LNCAP (cell line): ENCODE results near the gene ZBTB16.

Source experiments
- CTCF ChIP-seq: fragments of 450-650 bp; IDR thresholded peaks from 2 replicates; pipeline ENCODE4 v1.5.1; 2017; ENCODE audit warnings: mild to moderate bottlenecking

Gene ZBTB16

DNA sequence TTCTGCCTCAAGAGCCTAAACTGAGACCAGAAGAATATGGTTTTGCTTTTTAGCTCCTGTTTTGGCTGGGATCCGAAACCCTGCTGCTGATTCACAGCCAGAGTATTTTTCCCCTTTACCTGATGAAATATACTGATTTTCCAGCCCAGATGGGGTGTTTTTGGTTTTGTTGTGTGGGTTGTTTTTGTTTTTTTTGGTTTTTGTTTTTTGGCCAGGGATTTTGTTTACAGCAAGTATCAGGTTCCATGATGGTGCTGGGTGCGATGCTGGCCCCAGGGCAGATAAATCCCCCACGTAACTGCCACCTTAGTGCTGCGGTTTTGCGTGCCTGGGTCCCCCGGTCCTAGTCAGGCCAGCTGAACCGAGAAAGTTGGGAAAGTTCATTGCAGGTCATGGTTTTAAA lies 103.7 kb downstream of the ZBTB16 start:
- TF ChIP-seq CTCF = no peak

- no peak for TF ChIP-seq CTCF
Measured at GRCh38 chr11:114163830-114164401, 104.4 kb downstream of the ZBTB16 start.

DNA sequence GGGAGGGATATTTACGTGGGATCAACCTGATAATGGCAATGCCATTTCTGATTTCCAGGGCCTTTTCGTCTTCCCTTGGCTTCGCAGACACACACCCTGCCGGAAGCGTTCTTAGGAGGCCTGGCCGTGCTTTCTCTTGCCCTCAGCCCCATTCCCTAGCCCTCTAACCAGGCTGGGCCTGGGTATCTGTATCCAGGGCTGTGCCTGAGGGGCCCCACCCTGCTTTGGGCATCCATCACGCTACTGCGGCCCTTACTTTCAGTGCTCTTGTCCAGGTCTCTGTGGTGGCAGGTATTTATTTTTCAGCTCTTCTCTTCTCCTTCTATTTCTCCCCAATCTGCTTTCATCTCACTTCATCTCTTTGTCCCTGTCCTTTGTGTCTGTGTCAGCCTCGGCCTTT lies 105.0 kb downstream of the ZBTB16 start:
- TF ChIP-seq CTCF = no peak

DNA sequence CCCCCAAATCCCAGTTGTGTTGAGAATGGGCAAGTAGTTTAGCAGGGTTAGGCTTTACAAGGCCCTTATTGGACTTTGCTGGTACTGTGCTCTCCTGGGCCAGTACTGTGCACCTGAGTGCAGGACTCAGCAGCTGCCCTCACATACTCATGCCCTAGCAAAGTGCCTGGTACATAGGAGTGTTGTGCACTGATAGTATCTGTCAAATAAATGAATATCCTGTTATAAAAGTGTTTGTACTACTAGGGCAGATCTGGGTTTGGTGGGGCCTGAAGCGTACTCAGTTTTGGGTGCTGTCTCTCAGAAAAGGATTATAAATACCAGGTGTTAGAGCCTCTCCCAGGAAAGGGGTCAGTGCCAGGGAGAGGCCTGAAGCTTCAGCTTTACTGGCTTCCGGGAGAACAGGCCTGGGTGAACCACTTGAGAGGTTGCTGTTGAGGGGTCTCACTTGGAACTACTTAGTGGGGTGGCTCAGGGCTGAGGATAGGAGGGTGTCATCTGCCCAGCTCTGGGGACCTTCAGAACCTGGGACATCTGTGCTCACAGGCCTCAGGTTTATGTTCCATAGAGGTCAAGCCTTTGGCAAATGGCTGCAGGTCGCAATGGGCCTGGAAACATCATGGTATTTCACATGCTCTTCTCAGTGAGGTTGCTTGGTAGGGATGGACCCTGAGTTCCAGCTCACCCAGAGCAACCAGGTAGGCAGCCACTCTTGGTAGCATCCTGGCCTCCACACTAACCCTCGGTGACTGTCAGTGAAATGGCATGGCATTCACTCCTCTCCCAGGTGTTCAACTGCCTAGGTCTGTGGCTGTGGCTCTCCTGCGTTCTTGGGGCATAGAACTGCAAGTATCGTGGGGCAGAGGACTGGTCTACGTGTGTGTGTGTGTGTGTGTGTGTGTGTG lies 106.1 kb downstream of the ZBTB16 start:
- no peak for TF ChIP-seq CTCF

DNA sequence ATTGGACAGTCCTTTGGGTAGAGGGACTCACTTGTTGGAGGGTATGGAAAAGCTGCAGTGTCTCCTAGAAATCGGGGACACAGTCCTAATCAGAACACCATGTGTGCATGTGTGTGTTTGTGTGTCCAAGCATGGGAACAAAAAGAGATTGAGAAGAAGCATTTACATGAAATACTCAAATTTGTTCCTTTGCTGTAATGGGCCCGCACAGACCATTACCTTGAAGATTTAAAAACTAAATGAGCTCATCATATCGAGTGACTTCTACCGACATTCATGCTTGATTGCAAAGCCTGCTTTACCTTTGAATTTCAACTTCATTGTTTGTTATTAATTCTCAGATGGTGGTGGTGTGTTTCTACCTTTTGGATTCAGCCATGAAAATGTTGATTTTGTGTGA lies 106.9 kb downstream of the ZBTB16 start:
- no peak for TF ChIP-seq CTCF

DNA sequence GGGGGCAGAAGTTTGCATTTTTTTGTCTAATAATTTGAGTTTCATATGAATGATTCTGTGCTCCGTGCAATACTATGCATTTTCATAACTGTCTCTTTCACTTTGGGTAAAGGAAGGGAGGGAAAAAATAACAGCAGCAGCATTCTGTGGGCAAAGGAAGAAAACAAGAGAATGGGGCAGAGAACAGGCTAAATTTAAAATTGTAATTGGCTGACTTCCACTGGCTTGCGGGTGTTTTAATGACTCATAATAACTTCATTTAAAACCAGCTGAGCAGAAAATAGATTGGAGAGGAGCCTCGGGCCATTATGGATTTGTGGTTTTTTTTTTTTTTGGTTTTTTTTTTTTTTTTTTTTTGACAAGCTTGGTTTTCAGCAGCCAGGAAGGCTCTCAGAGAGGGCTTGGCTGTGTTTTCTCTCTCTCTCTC lies 107.4 kb downstream of the ZBTB16 start:
- no peak for TF ChIP-seq CTCF

DNA sequence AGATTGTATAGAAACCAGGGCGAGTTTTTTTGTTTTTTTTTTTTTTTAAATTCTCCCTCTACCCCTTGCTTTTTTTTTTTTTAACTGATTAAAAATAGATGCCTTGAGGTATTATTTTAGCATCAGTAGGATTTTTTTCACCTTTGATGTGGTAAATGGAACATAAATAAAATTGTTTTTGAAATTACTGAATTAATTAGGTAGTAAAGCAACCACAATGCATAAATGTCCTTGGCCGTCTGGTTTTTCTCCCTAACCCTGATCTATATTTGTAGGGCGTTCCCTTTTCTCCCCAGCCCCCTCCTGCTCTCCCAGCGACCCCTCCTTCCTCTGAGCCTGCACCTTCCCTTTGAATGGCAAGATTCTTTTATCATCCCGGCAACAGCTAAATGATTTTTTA lies 107.8 kb downstream of the ZBTB16 start:
- no peak for TF ChIP-seq CTCF
